ENCODE data around the gene NFATC3.

The NFATC3 gene

GRCh38 chr16:68070806-68071517 lies 14.2 kb upstream of the NFATC3 start:
- intact Hi-C loops (cut with DNase I) = no loop called here
- DNase-seq = peak in 2 of 42 donors; percentile 16 to 33

GRCh38 chr16:68071518-68071901 lies 13.7 kb upstream of the NFATC3 start:
- intact Hi-C loops (cut with DNase I) = no loop called here

DNA sequence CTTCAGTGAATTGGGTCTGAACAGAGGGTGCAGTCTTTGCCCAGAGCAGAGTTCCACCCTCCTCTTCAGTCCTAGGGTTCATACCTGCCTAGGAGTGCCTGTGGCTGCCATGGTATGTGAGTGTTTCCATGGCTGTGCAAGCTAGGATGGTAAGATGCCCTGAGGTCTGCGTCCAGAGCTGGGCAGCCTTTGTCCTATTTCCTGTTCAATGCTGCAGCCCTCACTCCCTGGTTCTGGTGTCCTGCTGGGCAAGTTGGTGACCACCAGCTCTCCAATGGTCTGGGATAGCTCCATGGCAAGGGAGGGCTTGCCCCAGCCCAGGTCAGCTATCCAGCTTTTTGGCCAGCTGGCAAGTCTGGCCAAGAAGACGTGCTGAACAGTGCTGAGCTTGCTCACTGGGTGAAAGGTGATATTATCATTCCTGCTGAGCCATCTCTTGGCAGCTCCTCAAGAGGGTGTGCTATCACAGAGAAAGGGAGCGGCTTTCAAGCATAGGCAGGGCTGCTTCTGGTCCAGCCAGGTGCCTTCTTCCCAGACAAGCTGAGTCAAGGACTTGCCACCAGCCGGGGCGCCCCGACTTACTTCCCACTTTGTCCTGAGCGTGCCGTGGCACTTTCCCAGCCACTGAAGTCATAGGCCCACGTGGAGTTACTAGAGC lies 13.0 kb upstream of the NFATC3 start:
- DNase-seq = peak in 2 of 42 donors; percentile 32 to 43
- intact Hi-C loops (cut with DNase I) = no loop called here

More at GRCh38 chr16:68071518-68071901, 13.7 kb upstream of the NFATC3 start:
- DNase-seq = no peak

DNA sequence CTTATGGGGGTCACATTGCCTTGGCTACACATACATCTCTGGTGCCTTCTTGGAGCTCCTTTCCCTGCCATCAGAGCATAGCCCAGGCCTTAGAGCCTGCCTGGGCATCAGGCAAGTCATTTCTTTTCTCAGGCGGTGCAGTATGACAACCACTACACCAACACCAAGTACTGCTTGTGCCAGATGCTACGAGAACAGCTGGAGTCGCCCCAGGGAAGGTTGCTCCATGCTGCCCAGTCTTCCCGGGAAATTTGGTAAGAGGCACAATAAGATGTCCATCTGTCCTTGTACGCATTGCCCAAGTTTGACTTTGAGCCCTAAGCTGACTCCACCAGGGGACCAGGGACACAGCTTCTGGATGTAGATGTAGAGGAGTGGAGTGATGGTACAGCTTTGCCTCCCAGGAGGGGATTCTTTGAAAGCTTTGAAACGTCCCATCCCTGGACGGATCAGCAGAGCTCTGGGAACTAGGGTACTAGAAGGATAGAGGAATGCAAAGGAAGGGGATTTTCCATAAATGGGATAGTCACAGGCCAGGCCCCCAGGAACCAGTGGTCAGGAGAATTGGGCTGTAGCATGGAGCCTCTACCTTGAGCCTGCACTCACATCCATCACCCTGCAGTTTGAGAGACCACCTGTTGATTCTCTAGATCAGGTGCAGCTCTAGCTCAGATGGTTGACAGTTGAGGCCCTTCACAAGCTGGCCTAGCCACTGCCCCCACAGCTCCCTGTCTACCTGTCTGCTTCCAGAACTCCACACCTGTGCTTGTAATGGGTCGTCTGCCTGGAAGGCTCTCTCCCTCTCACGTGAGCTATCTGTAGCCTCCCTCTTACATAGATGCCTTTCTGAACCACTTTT lies 11.0 kb upstream of the NFATC3 start:
- intact Hi-C loops (cut with DNase I) = no loop called here
- peak in 2 of 42 donors; percentile 5 to 28 for DNase-seq

- intact Hi-C loops (cut with DNase I) = no loop called here
- DNase-seq = peak in 4 of 42 donors; percentile 21 to 41 (median 30)
Observed at GRCh38 chr16:68074850-68075555, 10.2 kb upstream of the NFATC3 start.

DNA sequence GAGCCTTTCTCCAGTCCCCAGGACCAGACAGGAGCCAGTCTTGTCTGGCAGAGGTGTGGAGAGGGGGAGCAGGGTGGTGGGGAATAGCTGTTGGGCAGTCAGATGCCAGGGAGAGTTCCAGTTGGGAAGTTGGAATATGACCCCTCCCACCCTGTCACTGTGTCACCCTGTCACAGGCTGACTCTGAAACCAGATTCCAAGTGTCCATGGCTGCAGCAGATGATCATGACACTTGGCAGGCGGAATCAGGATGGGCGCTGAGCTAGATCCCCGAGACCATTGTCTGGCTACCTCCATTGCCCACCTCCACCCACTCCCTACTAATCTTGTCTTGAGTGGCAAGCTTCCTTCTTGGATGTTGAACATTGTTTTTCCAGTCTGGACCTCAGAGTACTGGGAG lies 9.2 kb upstream of the NFATC3 start:
- intact Hi-C loops (cut with DNase I) = no loop called here
- DNase-seq = peak in 3 of 42 donors; percentile 10 to 16 (median 12)

GRCh38 chr16:68076560-68076959 lies 8.6 kb upstream of the NFATC3 start:
- intact Hi-C loops (cut with DNase I) = no loop called here
- peak in 4 of 42 donors; percentile 3 to 30 (median 14) for DNase-seq

- peak in 5 of 42 donors; percentile 4 to 22 (median 12) for DNase-seq
- intact Hi-C loops (cut with DNase I) = no loop called here
Observed at GRCh38 chr16:68077866-68078700, 7.1 kb upstream of the NFATC3 start.

GRCh38 chr16:68078701-68079375 lies 6.3 kb upstream of the NFATC3 start:
- intact Hi-C loops (cut with DNase I) = no loop called here
- peak in 4 of 42 donors; percentile 6 to 33 (median 24) for DNase-seq

GRCh38 chr16:68079376-68079625 lies 5.9 kb upstream of the NFATC3 start:
- peak in 2 of 42 donors; percentile 3 to 6 for DNase-seq
- intact Hi-C loops (cut with DNase I) = no loop called here

DNA sequence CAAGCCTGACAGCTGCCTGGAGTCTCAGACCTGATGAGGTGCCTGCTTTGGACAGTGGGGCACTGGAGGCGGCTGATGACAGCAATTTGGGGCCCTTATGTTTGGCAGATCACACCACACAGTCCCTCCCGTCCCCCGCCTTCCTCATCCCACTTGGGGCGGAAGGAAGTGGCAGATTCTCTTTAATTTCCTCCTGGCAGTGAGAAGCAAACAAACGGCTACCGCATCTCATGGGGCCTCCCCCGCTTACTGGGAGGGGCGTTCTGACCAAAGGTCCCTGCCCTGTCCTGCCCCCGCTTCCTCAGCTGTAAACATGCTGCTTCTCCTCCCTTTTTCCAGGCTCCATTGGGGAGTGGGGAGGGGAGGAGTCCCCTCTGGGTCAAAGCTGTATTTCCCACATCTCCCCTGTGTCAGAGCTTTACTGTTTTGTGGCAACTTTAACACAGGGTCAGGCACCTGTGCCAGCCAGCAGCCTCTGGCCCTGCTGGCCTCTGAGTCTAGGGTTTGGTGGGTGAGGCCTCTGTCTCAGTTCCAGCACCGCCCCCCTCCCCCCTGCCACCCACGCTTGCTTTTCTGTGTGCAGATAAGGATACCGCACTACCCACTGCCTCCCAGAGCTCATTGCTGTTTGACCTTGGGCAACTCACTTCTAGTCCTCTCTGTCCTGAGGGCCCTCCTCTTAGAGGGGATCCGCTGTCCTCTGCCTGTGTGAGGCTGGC lies 5.4 kb upstream of the NFATC3 start:
- intact Hi-C loops (cut with DNase I) = loop anchor here (5.0 to 10.0 kb wide), 2 partner anchors 158 to 235 kb away; partner anchors contain the start of genes ESRP2, PRMT7 and SLC7A6OS
- DNase-seq = peak in 35 of 42 donors; percentile 11 to 64 (median 38)

DNA sequence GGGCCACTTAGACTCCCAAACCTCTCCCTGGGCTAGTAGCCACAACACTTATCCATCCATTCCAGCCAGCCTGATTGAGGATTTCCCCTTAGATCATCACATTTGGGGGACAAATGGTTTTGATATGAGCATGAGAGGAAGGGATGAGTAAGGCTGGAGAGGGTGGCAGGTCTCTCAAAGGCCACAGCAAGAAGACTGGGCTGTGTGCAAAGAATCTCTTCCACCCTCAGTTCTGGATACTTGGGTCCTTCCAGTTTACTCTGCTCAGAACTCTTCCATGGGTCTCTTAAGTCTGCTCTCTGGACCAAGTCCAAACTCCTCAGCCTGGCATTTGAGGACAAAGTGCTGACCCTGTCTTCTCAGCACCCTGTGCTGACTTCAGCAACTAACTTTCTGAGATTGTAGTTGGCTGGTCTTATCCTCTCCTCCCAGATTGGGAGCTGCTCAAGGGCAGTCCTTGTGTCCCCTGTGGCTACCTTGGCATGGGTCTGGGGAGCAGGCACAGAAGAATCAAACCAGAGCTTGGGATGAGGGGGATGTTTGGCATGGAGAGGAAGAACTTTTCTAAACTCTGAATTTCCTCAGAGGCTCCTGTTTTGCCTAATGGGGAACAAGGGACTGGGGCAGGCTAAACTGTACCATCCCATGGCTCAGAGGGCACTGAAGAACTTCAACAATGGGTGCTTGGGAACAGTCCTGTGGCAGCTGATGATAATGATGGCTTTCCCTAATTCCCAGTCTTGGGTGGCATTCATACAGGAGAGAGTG lies 3.1 kb upstream of the NFATC3 start:
- peak in 5 of 42 donors; percentile 7 to 44 (median 23) for DNase-seq
- intact Hi-C loops (cut with DNase I) = loop anchor here (5.0 to 10.0 kb wide), 2 partner anchors 155 to 233 kb away; partner anchors contain the start of genes ESRP2, PRMT7 and SLC7A6OS

DNA sequence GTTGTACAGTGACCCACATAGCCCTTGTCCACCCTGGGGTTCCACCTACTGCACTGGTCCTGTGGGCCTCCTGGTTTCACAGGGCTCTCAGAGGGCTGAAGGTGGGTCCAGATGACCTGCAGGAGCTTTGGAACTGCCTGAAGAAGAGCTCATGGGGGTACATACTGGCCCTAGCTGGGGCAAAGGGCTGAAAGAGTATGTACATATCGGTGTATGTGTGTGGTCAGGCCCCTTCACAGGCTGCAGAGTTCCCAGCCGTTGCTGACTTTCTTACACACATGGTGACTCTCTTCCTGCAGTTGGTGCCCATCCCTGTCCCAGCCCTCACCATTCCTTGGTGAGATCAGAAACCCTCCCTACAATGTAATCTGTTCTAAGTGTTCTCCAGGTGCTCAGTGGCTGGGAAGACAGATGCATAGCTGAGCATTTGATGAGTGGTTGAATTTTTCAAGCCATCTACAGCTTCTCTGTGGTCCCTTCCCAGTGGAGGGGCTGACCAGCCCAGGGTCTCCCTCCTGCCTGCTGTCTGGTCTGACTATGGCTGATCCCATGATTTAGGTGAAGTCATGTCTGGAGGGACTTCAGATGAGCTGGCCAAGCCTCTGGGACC lies 2.4 kb upstream of the NFATC3 start:
- peak in 4 of 42 donors; percentile 3 to 38 (median 20) for DNase-seq
- intact Hi-C loops (cut with DNase I) = loop anchor here (5.0 to 10.0 kb wide), 2 partner anchors 155 to 232 kb away; partner anchors contain the start of genes ESRP2, PRMT7 and SLC7A6OS

DNA sequence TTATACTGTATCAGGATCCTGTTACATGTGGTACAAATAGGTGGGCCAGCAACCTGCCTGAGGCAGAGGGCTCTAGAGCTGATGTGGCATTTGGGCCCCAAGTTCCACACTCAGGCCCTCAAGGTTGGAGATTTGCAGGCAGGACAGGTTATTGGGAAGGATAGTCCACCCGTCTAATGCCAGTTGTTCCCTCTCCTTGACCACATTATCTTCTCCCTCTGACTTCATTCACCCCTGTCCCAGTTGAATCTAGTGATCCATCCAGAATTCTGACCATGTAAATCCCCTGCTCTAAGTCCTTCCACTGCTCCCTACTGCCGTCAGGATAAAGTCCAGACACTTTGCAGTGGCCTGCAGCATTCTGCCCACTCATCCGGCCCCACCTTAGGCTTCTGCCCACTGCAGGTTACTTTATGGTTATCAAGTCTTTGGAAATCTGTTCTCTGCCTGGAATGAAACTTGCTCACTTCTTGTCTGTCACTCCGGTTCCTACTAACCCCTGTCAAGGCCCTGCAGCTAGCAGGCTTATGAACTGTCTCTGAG lies 1.9 kb upstream of the NFATC3 start:
- intact Hi-C loops (cut with DNase I) = loop anchor here (5.0 to 10.0 kb wide), 2 partner anchors 154 to 231 kb away; partner anchors contain the start of genes ESRP2, PRMT7 and SLC7A6OS
- peak in 4 of 42 donors; percentile 5 to 35 (median 17) for DNase-seq

All from head of caudate nucleus (tissue), 42 donors.